ENCODE data around the gene GABARAPL1.

The GABARAPL1 gene

DNA sequence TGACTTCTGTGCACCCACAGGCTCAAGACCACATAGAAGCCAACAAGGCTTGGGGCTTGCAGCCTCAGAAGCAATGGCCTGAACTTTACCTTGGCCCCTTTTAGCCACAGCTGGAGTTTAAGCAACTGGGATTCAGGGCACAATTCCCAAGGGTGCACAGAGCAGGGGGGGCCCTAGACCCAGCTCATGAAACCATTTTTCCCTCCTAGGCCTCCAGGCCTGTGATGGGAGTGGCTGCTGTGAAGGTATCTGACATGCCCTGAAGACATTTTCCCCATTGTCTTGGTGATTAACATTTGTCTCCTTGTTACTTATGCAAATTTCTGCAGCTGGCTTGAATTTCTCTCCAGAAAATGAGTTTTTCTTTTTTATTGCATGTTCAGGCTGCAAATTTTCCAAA lies 21.9 kb downstream of the GABARAPL1 start:
- H3K27me3 ChIP-seq (replicated peaks; ENCODE audit: control insufficient read depth, insufficient read depth, low read length), result no peaks in the 10 kb centered on the region
- no peaks in the 10 kb centered on the region for H3K36me3 ChIP-seq (ENCODE audit: control insufficient read depth, insufficient read depth, low read length)
- no peak overlapping the region for H3K4me3 ChIP-seq (replicated peaks; ENCODE audit: low read depth, low read length)
- DNase-seq (ENCODE audit: extremely low read depth, insufficient read length), result no peak
- TF ChIP-seq, protein P1, sequence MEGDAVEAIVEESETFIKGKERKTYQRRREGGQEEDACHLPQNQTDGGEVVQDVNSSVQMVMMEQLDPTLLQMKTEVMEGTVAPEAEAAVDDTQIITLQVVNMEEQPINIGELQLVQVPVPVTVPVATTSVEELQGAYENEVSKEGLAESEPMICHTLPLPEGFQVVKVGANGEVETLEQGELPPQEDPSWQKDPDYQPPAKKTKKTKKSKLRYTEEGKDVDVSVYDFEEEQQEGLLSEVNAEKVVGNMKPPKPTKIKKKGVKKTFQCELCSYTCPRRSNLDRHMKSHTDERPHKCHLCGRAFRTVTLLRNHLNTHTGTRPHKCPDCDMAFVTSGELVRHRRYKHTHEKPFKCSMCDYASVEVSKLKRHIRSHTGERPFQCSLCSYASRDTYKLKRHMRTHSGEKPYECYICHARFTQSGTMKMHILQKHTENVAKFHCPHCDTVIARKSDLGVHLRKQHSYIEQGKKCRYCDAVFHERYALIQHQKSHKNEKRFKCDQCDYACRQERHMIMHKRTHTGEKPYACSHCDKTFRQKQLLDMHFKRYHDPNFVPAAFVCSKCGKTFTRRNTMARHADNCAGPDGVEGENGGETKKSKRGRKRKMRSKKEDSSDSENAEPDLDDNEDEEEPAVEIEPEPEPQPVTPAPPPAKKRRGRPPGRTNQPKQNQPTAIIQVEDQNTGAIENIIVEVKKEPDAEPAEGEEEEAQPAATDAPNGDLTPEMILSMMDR (IDR thresholded peaks at IDR 0.05; ENCODE audit: insufficient read depth, low read length, poor library complexity, severe bottlenecking), result no peak

DNA sequence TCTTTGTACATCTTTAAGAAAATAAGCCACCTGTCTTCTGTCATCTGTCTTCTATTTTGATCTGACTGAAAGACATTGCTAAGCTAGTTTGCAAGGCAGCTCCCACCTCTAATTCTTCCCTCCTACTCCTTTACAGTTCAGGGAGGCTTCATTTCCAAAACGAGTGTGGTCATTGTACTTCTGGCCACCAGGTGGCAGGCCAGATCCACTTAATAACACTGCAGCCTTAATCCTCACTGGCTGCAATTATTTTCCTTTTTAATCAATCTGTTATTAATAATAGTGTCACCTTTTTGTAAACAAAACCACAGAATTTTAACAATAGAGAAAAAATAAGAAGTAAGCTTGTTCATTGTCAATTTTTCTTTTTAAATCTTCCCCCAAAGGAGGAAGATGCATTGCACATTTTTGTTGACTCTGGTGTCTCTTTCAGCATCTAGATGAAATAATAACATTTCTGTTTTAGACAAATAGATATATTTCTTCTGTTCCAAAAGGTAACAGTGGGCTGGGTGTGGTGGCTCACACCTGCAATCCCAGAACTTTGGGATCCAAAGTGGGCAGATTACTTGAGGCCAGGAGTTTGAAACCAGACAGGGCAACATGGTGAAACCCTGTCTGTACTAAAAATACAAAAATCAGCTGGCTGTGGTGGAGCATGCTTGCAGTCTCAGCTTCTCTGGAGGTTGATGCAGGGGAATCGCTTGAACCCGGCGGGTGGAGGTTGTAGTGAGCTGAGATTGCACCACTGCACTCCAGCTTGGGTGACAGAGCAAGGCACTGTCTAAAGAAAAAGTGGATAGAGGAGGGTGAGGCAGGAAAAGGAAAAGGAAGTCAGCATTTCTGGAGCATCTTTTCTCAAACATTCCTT lies 23.3 kb downstream of the GABARAPL1 start:
- H3K27me3 ChIP-seq (replicated peaks; ENCODE audit: control insufficient read depth, insufficient read depth, low read length), result no peaks in the 10 kb centered on the region
- H3K36me3 ChIP-seq (ENCODE audit: control insufficient read depth, insufficient read depth, low read length), result no peaks in the 10 kb centered on the region
- no peak for DNase-seq (ENCODE audit: extremely low read depth, insufficient read length)
- H3K4me3 ChIP-seq (replicated peaks; ENCODE audit: low read depth, low read length), result no peak overlapping the region
- TF ChIP-seq, protein P1 (IDR thresholded peaks at IDR 0.05; ENCODE audit: insufficient read depth, low read length, poor library complexity, severe bottlenecking), result peak; percentile 64

DNA sequence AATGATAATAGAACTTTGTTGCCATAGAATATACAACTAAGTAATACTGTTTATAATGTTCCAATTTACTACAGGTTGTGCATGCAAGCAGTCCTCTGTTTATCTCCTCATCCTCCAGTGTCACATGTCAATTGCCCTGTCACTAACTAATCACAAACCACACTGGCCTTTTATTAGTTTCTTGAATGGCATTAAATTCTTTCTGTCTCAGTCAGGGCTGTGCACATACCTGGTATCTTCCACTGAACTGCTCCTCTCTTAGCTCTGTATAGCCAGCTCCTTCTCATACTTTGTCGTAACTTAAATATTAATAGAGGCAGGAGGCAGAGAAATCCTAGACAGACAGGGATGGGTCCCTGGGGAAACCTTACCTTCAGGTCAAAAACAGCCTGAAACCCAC lies 24.0 kb downstream of the GABARAPL1 start:
- no peaks in the 10 kb centered on the region for H3K36me3 ChIP-seq (ENCODE audit: control insufficient read depth, insufficient read depth, low read length)
- H3K4me3 ChIP-seq (replicated peaks; ENCODE audit: low read depth, low read length), result no peak overlapping the region
- no peak for DNase-seq (ENCODE audit: extremely low read depth, insufficient read length)
- no peaks in the 10 kb centered on the region for H3K27me3 ChIP-seq (replicated peaks; ENCODE audit: control insufficient read depth, insufficient read depth, low read length)
- TF ChIP-seq, protein P1 (IDR thresholded peaks at IDR 0.05; ENCODE audit: insufficient read depth, low read length, poor library complexity, severe bottlenecking), result no peak

DNA sequence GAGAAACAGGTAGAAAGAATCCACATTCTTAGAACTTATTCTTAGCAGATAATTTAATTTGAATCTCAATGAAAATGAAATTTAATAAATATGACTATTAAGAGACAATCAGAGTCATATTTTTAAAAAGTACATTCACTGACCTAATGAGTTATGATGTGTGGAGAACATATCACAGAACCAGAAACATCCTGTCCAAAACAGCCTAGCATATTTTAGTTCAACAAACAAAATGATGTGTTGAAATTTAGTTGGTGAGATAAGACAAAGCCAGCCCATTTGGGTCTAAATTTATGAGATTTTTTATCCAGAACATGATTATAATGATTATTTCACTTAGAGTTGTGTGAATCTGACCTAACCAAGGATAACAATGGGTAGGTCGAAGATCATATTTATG lies 25.8 kb downstream of the GABARAPL1 start:
- no peak for DNase-seq (ENCODE audit: extremely low read depth, insufficient read length)
- Histone ChIP-seq H3K4me3 (replicated peaks; ENCODE audit: low read depth, low read length) (no peak overlapping the region), H3K36me3 (ENCODE audit: control insufficient read depth, insufficient read depth, low read length) (no peaks in the 10 kb centered on the region), H3K27me3 (replicated peaks; ENCODE audit: control insufficient read depth, insufficient read depth, low read length) (no peaks in the 10 kb centered on the region)
- TF ChIP-seq, protein P1 (IDR thresholded peaks at IDR 0.05; ENCODE audit: insufficient read depth, low read length, poor library complexity, severe bottlenecking), result no peak

DNA sequence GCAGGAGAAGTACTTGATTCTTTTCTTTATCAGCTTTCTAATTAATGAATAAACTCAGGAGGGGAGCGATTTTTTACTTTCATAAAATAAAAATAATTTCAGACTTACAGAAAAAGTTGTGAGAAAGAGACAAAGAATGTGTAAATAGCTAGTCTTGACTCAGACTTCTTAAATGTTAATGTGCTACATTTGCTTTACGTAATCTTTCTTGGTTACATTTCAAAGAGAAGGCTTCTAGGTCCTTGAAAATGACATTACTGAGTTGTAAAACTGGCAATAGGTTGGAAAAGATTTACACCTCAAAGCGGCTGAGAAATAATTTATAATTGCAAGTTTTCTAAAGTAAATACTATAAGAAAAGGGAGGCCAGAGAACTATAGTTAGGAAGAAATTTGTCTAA lies 28.6 kb downstream of the GABARAPL1 start:
- no peaks in the 10 kb centered on the region for H3K27me3 ChIP-seq (replicated peaks; ENCODE audit: control insufficient read depth, insufficient read depth, low read length)
- DNase-seq (ENCODE audit: extremely low read depth, insufficient read length), result no peak
- H3K4me3 ChIP-seq (replicated peaks; ENCODE audit: low read depth, low read length), result no peak overlapping the region
- TF ChIP-seq, protein P1 (IDR thresholded peaks at IDR 0.05; ENCODE audit: insufficient read depth, low read length, poor library complexity, severe bottlenecking), result no peak
- no peaks in the 10 kb centered on the region for H3K36me3 ChIP-seq (ENCODE audit: control insufficient read depth, insufficient read depth, low read length)

All from GM06990 (cell line).